CD4-positive, alpha-beta T cell (primary cell): Measurements from ENCODE around the gene MAML2. TPM values are rescaled to one million over a fixed set of nuclear protein-coding genes. Genes with fewer than 3 reads are reported as not detected.
A peak's percentile ranks its signal among the peaks of the same experiment; 100 is the strongest.

ENCODE experiments used
- ATAC-seq: fragments of 200-7000 bp; cut with Tn5 transposase; one replicate; pipeline ENCODE4 v1.10.0; 2022; ENCODE audit warnings: mild to moderate bottlenecking; ENCODE audit not compliant: poor library complexity
- CTCF ChIA-PET: fragments of 350-600 bp; sonication (Branson Sonifier 250); formaldehyde crosslinking; loops from one replicate; lab custom pipeline; 2021; ENCODE audit warnings: antibody characterized with exemption, inconsistent platforms; lab: Charles Lee
- POLR2A ChIA-PET: fragments of 350-600 bp; sonication (Branson Sonifier 250); formaldehyde crosslinking; loops from one replicate; lab custom pipeline; 2021; ENCODE audit warnings: antibody characterized with exemption, inconsistent platforms; lab: Charles Lee
- DNase-seq, 14 experiments: peaks; one replicate each; pipeline ENCODE4 v3.0.0-alpha.2; 2013 to 2020; ENCODE audit warnings: mixed read lengths in 2 of 14
- H3K27ac ChIP-seq, 2 donors: one replicate each; pipeline versions ENCODE4 v1.5.1 to v1.7.0; 2013; ENCODE audit warnings: low read length in 2 of 2, low read depth in 1 of 2, mild to moderate bottlenecking in 1 of 2
- H3K27me3 ChIP-seq, 2 experiments: 1 replicate in 1 of 2; 2 replicates in 1 of 2; pipeline versions ENCODE4 v1.6.1 to v1.7.0; 2013; ENCODE audit warnings: low read length in 2 of 2, control low read depth in 1 of 2, mild to moderate bottlenecking in 1 of 2, moderate library complexity in 1 of 2; ENCODE audit not compliant: insufficient read depth in 2 of 2, control insufficient read depth in 1 of 2
- H3K36me3 ChIP-seq: one replicate; pipeline ENCODE4 v1.6.1; 2013; ENCODE audit warnings: low read length, control low read depth; ENCODE audit not compliant: insufficient read depth
- H3K4me1 ChIP-seq: one replicate; pipeline ENCODE4 v1.6.1; 2013; ENCODE audit warnings: low read length, control low read depth; ENCODE audit not compliant: insufficient read depth
- H3K4me3 ChIP-seq: one replicate; pipeline ENCODE4 v1.5.1; 2013; ENCODE audit warnings: mild to moderate bottlenecking, low read length, moderate library complexity
- H3K9me3 ChIP-seq, 2 experiments: 1 replicate in 1 of 2; 2 replicates in 1 of 2; pipeline versions ENCODE4 v1.6.1 to v1.7.0; 2013; ENCODE audit warnings: low read length in 2 of 2, mild to moderate bottlenecking in 2 of 2, control low read depth in 1 of 2, moderate library complexity in 1 of 2; ENCODE audit not compliant: control insufficient read depth in 1 of 2, insufficient read depth in 1 of 2
- H3K27ac Mint-ChIP-seq: one replicate; pipeline ENCODE4 v1.8.0; 2020; ENCODE audit warnings: mixed read lengths
- H3K27me3 Mint-ChIP-seq: one replicate; pipeline ENCODE4 v1.8.0; 2021; ENCODE audit warnings: mixed read lengths
- H3K36me3 Mint-ChIP-seq: one replicate; pipeline ENCODE4 v1.8.0; 2021; ENCODE audit warnings: low read depth, mixed read lengths
- H3K4me1 Mint-ChIP-seq: one replicate; pipeline ENCODE4 v1.8.0; 2021; ENCODE audit warnings: low read depth, mixed read lengths
- H3K4me3 Mint-ChIP-seq: one replicate; pipeline ENCODE4 v1.8.0; 2020; ENCODE audit warnings: mild to moderate bottlenecking, mixed read lengths
- H3K9me3 Mint-ChIP-seq: one replicate; pipeline ENCODE4 v1.8.0; 2020; ENCODE audit warnings: mixed read lengths
- CTCF ChIP-seq: fragments of 200-600 bp; IDR thresholded peaks from one replicate; pipeline ENCODE4 v1.8.0; 2022; ENCODE audit warnings: antibody characterized with exemption, mild to moderate bottlenecking
- intact Hi-C, 2 experiments: fragments of 100-400 bp; cut with DNase I in 1 of 2; cut with micrococcal nuclease in 1 of 2; formaldehyde crosslinking; loops; one replicate each; pipeline versions ENCODE4 v1.15.1 to v1.9.0; 2023 to 2025; cut with DNase I, micrococcal nuclease
- total RNA-seq, 174 experiments: library from RNA in 2 of 174; stranded (reverse) in 2 of 174; gene quantifications; one replicate each; pipeline ENCODE4 v1.2.3 and lab custom pipeline; 2021 to 2026

Gene MAML2
- total RNA-seq, 2 experiments from 2014 or later = 58.8 to 59.8 TPM

- H3K4me3 ChIP-seq = no peak overlapping the region
- DNase-seq = no peak
- intact Hi-C loops = no loop called here
- ChIA-PET POLR2A (no interaction called here), CTCF (interaction anchor here (1.5 kb wide), 1 partner anchor 17 kb away, joined by 5 read pairs; no protein-coding TSS in a partner anchor)
- Mint-ChIP-seq H3K4me3 (no peak overlapping the region), H3K4me1 (peaks cover 28% of the 10 kb centered on the region), H3K9me3 (no peaks in the 10 kb centered on the region), H3K27me3 (no peaks in the 10 kb centered on the region), H3K36me3 (peaks cover 60% of the 10 kb centered on the region), H3K27ac (peak overlapping the region; percentile 51)
- peaks cover 26% of the 10 kb centered on the region for H3K36me3 ChIP-seq
- H3K9me3 ChIP-seq = no peaks in the 10 kb centered on the region
- no peak overlapping the region for H3K27ac ChIP-seq
- no peak for ATAC-seq
- H3K4me1 ChIP-seq = no peaks in the 10 kb centered on the region
- no peak for TF ChIP-seq CTCF
- H3K27me3 ChIP-seq = no peaks in the 10 kb centered on the region
Observed at GRCh38 chr11:95994329-95994728, 348.7 kb downstream of the MAML2 start.

- H3K4me3 Mint-ChIP-seq = no peak overlapping the region
- peak overlapping the region; percentile 51 for H3K27ac Mint-ChIP-seq
- no peak for TF ChIP-seq CTCF
- Histone ChIP-seq H3K4me3 (no peak overlapping the region), H3K27ac (no peak overlapping the region), H3K9me3 (no peaks in the 10 kb centered on the region), H3K4me1 (no peaks in the 10 kb centered on the region), H3K27me3 (no peaks in the 10 kb centered on the region), H3K36me3 (peaks cover 32% of the 10 kb centered on the region)
- H3K27me3 Mint-ChIP-seq = no peaks in the 10 kb centered on the region
- H3K36me3 Mint-ChIP-seq = peaks cover 66% of the 10 kb centered on the region
- ATAC-seq = no peak
- CTCF ChIA-PET = no interaction called here
- POLR2A ChIA-PET = no interaction called here
- H3K9me3 Mint-ChIP-seq = no peaks in the 10 kb centered on the region
- H3K4me1 Mint-ChIP-seq = peaks cover 30% of the 10 kb centered on the region
- no peak for DNase-seq
- intact Hi-C loops = no loop called here
Observed at GRCh38 chr11:95993438-95994298, 349.3 kb downstream of the MAML2 start.

GRCh38 chr11:95991545-95991944 is 351.4 kb downstream of the MAML2 start:
- no peak overlapping the region for H3K27ac Mint-ChIP-seq
- intact Hi-C loops = no loop called here
- H3K4me3 ChIP-seq = no peak overlapping the region
- H3K9me3 Mint-ChIP-seq = no peaks in the 10 kb centered on the region
- H3K4me3 Mint-ChIP-seq = no peak overlapping the region
- peaks cover 25% of the 10 kb centered on the region for H3K4me1 Mint-ChIP-seq
- no peak overlapping the region for H3K27ac ChIP-seq
- H3K9me3 ChIP-seq = no peaks in the 10 kb centered on the region
- POLR2A ChIA-PET = no interaction called here
- H3K36me3 Mint-ChIP-seq = peaks cover 82% of the 10 kb centered on the region
- H3K4me1 ChIP-seq = no peaks in the 10 kb centered on the region
- no peak for TF ChIP-seq CTCF
- CTCF ChIA-PET = no interaction called here
- H3K27me3 Mint-ChIP-seq = no peaks in the 10 kb centered on the region
- ATAC-seq (no peak), DNase-seq (no peak)
- peaks cover 39% of the 10 kb centered on the region for H3K36me3 ChIP-seq
- H3K27me3 ChIP-seq = no peaks in the 10 kb centered on the region
